AG04450 (cell line): ENCODE data around the gene RUSC1. TPM values are rescaled to one million over a fixed set of nuclear protein-coding genes. Genes with fewer than 3 reads are reported as not detected.

Experiments
- CTCF ChIA-PET: fragments of 300-600, 350-600 bp; formaldehyde crosslinking; extraction: SDS; loops from one replicate; lab custom pipeline; 2022; ENCODE audit warnings: antibody characterized with exemption, inconsistent platforms; lab: Charles Lee
- POLR2A ChIA-PET: fragments of 350-600 bp; formaldehyde crosslinking; extraction: SDS; loops from one replicate; lab custom pipeline; 2021; ENCODE audit warnings: antibody characterized with exemption, inconsistent platforms; lab: Yijun Ruan, JAX
- DNase-seq: peaks from one replicate; pipeline ENCODE4 v3.0.0-alpha.2; 2011; ENCODE audit warnings: low read depth, low spot score
- H3K27ac ChIP-seq: one replicate; pipeline ENCODE4 v1.5.1; 2012; ENCODE audit warnings: low read depth, low read length, control low read depth
- H3K27me3 ChIP-seq: one replicate; pipeline ENCODE4 v1.6.0; 2012; ENCODE audit warnings: low read length; ENCODE audit not compliant: control insufficient read depth, insufficient read depth
- H3K4me3 ChIP-seq: 2 replicates; pipeline ENCODE4 v1.5.1; 2011; ENCODE audit warnings: mild to moderate bottlenecking, low read depth, low read length, control low read depth
- H3K9me3 ChIP-seq: 2 replicates; pipeline ENCODE4 v1.5.1; 2012; ENCODE audit warnings: low read length; ENCODE audit not compliant: control insufficient read depth, insufficient read depth
- CTCF ChIP-seq: IDR thresholded peaks from 2 replicates; pipeline ENCODE4 v1.5.1; 2011; ENCODE audit warnings: low read depth, low read length, control low read depth, inconsistent platforms
- polyA plus RNA-seq: library from polyadenylated mRNA; depleted of rRNA; stranded (reverse); fragments of >200 nt; gene quantifications from 2 replicates; pipeline ENCODE4 v1.2.3, GENCODE V29; 2011

Gene RUSC1
- polyA plus RNA-seq, 1 experiment = 20.9 TPM

GRCh38 chr1:155339515-155340097 is 18.9 kb downstream of the RUSC1 start:
- no peak for TF ChIP-seq CTCF
- POLR2A ChIA-PET = no interaction called here
- H3K27me3 ChIP-seq = no peaks in the 10 kb centered on the region
- DNase-seq = no peak
- H3K27ac ChIP-seq = no peak overlapping the region
- CTCF ChIA-PET = interaction anchor here (2.3 kb wide), 1 partner anchor 89 kb away, joined by 12 read pairs; no protein-coding TSS in a partner anchor
- no peak overlapping the region for H3K4me3 ChIP-seq
- no peaks in the 10 kb centered on the region for H3K9me3 ChIP-seq

GRCh38 chr1:155342842-155343241 is 22.1 kb downstream of the RUSC1 start:
- no peaks in the 10 kb centered on the region for H3K9me3 ChIP-seq
- DNase-seq = no peak
- TF ChIP-seq CTCF = no peak
- POLR2A ChIA-PET = no interaction called here
- H3K4me3 ChIP-seq = no peak overlapping the region
- no peaks in the 10 kb centered on the region for H3K27me3 ChIP-seq
- H3K27ac ChIP-seq = no peak overlapping the region
- CTCF ChIA-PET = interaction anchor here (0.9 kb wide), 1 partner anchor 21 kb away, joined by 5 read pairs; no protein-coding TSS in a partner anchor

- ChIA-PET POLR2A (no interaction called here), CTCF (no interaction called here)
- no peak for DNase-seq
- TF ChIP-seq CTCF = no peak
- Histone ChIP-seq H3K4me3 (no peak overlapping the region), H3K9me3 (no peaks in the 10 kb centered on the region), H3K27ac (no peak overlapping the region), H3K27me3 (no peaks in the 10 kb centered on the region)
Measured at GRCh38 chr1:155352631-155353030, 31.9 kb downstream of the RUSC1 start.

- Histone ChIP-seq H3K27me3 (no peaks in the 10 kb centered on the region), H3K4me3 (no peak overlapping the region), H3K9me3 (no peaks in the 10 kb centered on the region), H3K27ac (no peak overlapping the region)
- DNase-seq = no peak
- ChIA-PET CTCF (interaction anchor here (0.6 to 0.7 kb wide), 2 partner anchors 22 to 108 kb away, joined by 3 read pairs; no protein-coding TSS in a partner anchor), POLR2A (no interaction called here)
- TF ChIP-seq CTCF = no peak
Measured at GRCh38 chr1:155360051-155360450, 39.4 kb downstream of the RUSC1 start.

- POLR2A ChIA-PET = no interaction called here
- no peak for TF ChIP-seq CTCF
- Histone ChIP-seq H3K27ac (no peak overlapping the region), H3K27me3 (no peaks in the 10 kb centered on the region), H3K9me3 (no peaks in the 10 kb centered on the region), H3K4me3 (no peak overlapping the region)
- CTCF ChIA-PET = interaction anchor here (0.9 kb wide), 1 partner anchor 214 kb away, joined by 3 read pairs; no protein-coding TSS in a partner anchor
- DNase-seq = no peak
Measured at GRCh38 chr1:155379180-155379579, 58.5 kb downstream of the RUSC1 start.
